Adrenal gland (tissue), 5 donors: ENCODE measurements around the gene TOLLIP.

Source experiments
- CTCF ChIP-seq, 6 experiments: fragments of 450-650 bp in 4 of 6; fragments of 200-600 bp in 2 of 6; sonication (generic) in 1 of 6; IDR thresholded peaks; 1 replicate in 5 of 6; 2 replicates in 1 of 6; pipeline versions ENCODE4 v1.5.1 to v1.8.0; 2016 to 2021; ENCODE audit warnings: antibody characterized with exemption in 6 of 6, mild to moderate bottlenecking in 2 of 6, moderate library complexity in 1 of 6
- POLR2A ChIP-seq, 2 donors: fragments of 450-650 bp; IDR thresholded peaks; one replicate each; pipeline ENCODE4 v1.6.1; 2017; ENCODE audit warnings: antibody characterized with exemption in 2 of 2, mild to moderate bottlenecking in 2 of 2, moderate library complexity in 1 of 2
- donor health status: DM: no; HTN: no; CAD: no.

DNA sequence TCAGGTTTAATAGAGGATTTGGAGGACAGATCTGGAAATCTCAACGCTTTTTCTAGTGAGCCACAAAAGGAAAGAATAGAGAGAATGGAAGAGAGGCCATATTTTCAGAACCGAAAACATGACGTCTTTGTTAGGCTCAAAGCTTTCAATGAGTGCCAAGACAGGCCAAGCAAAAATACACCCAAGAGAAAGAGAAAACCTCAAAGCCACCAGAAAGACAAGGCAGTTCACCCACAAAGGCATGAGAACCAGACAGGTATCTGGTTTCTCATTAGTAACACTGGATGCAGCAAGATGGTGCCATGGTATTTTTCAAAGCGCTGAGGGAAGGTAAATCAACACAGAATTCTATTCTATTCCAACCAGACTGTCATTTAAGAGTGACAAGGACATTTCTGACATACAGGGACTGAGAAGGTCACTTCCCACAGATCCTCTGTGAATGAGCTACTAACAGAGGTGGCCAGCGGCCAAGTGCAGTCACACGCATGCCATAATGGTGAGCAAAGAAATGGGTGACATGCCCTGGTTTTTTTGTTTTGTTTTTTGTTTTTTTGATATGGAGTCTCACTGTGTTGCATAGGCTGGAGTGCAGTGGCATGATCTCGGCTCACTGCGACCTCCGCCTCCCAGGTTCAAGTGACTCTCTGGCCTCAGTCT, 41.9 kb downstream of the TOLLIP start:
- no peak for TF ChIP-seq CTCF (IDR thresholded peaks at IDR 0.05)
- TF ChIP-seq POLR2A (IDR thresholded peaks at IDR 0.05), result no peak
